OCI-LY7 (cell line): ENCODE results near the gene SYNGAP1. TPM values are rescaled to one million over a fixed set of nuclear protein-coding genes. Genes with fewer than 3 reads are reported as not detected.

ENCODE experiments used
- BruUV-seq: library from RNA; stranded (reverse); fragments of 400-500 nt; replicated peaks from 2 replicates; lab custom pipeline; 2021; lab: Mats Ljungman, UMichigan
- CTCF ChIA-PET: fragments of 300-600 bp; sonication (Branson Sonifier 250); formaldehyde crosslinking; loops from one replicate; lab custom pipeline; 2022; ENCODE audit warnings: antibody characterized with exemption; ENCODE audit not compliant: unreplicated experiment; lab: Charles Lee
- POLR2A ChIA-PET: fragments of 300-600 bp; sonication (Branson Sonifier 250); formaldehyde crosslinking; loops from one replicate; lab custom pipeline; 2022; ENCODE audit warnings: antibody characterized with exemption; lab: Charles Lee
- DNase-seq: peaks from one replicate; pipeline ENCODE4 v3.0.0-alpha.2; 2015; ENCODE audit warnings: low spot score
- H2AFZ ChIP-seq: fragments of 200-600 bp; sonication (generic), shearing (Covaris generic); 2 replicates; pipeline ENCODE4 v1.6.1; 2014; ENCODE audit warnings: mild to moderate bottlenecking, antibody characterized with exemption, low read length, moderate library complexity
- H3K27ac ChIP-seq: fragments of 200-600 bp; sonication (generic); 2 replicates; pipeline ENCODE4 v1.5.1; 2014; ENCODE audit warnings: mixed run types, low read depth, mild to moderate bottlenecking, moderate library complexity, low read length, inconsistent platforms; ENCODE audit not compliant: poor library complexity, severe bottlenecking
- H3K36me3 ChIP-seq: fragments of 200-600 bp; sonication (generic); 2 replicates; pipeline ENCODE4 v1.6.1; 2014; ENCODE audit warnings: mild to moderate bottlenecking, antibody characterized with exemption, low read length, moderate library complexity, mixed read lengths; ENCODE audit not compliant: insufficient read depth
- H3K4me1 ChIP-seq: fragments of 200-600 bp; sonication (generic); 2 replicates; pipeline ENCODE4 v1.5.1; 2014; ENCODE audit warnings: mild to moderate bottlenecking, low read length; ENCODE audit not compliant: insufficient read depth, poor library complexity, severe bottlenecking
- H3K4me2 ChIP-seq: fragments of 200-600 bp; sonication (generic); 2 replicates; pipeline ENCODE4 v1.6.1; 2014; ENCODE audit warnings: mild to moderate bottlenecking, low read length
- H3K4me3 ChIP-seq: fragments of 200-600 bp; sonication (generic); 2 replicates; pipeline ENCODE4 v1.5.1; 2014; ENCODE audit warnings: mild to moderate bottlenecking, low read depth, low read length; ENCODE audit not compliant: poor library complexity, severe bottlenecking
- H3K79me2 ChIP-seq: fragments of 200-600 bp; sonication (generic); 2 replicates; pipeline ENCODE4 v1.6.1; 2016; ENCODE audit warnings: low read depth, mild to moderate bottlenecking, low read length, moderate library complexity, mixed read lengths; ENCODE audit not compliant: insufficient read depth
- H3K9me2 ChIP-seq: fragments of 200-600 bp; sonication (generic); 2 replicates; pipeline ENCODE4 v1.6.1; 2016; ENCODE audit warnings: mild to moderate bottlenecking, low read length, mixed read lengths; ENCODE audit not compliant: insufficient read depth
- H3K9me3 ChIP-seq: fragments of 200-600 bp; sonication (generic); 2 replicates; pipeline ENCODE4 v1.6.1; 2014; ENCODE audit warnings: mild to moderate bottlenecking, mixed run types, low read length, mixed read lengths
- H4K20me1 ChIP-seq: fragments of 200-600 bp; sonication (generic); 2 replicates; pipeline ENCODE4 v1.6.1; 2014; ENCODE audit warnings: mild to moderate bottlenecking, antibody characterized with exemption, low read length, moderate library complexity, mixed read lengths; ENCODE audit not compliant: insufficient read depth
- EZH2phosphoT487 ChIP-seq: fragments of 200-600 bp; sonication (generic); IDR thresholded peaks from 2 replicates; pipeline ENCODE4 v1.6.1; 2018; ENCODE audit warnings: low read depth, borderline replicate concordance, mild to moderate bottlenecking, mixed run types, antibody characterized with exemption, low read length, moderate library complexity, mixed read lengths
- intact Hi-C: fragments of 100-400 bp; cut with micrococcal nuclease; formaldehyde crosslinking; loops from one replicate; pipeline ENCODE4 v1.10.0; 2022; ENCODE audit not compliant: unreplicated experiment
- total RNA-seq, 2 experiments: library from RNA; depleted of rRNA in 1 of 2; stranded (reverse); fragments of >200 nt in 1 of 2; shearing (Covaris generic) in 1 of 2; gene quantifications; 2 replicates each; pipeline ENCODE4 v1.2.3, GENCODE V29; 2014 to 2022
- TF ChIP-seq, protein P1 (sequence below): fragments of 200-600 bp; sonication (generic); conservative IDR thresholded peaks from 2 replicates; pipeline ENCODE4 v1.5.1; 2014; ENCODE audit warnings: mild to moderate bottlenecking, antibody characterized with exemption, low read length, moderate library complexity, mixed read lengths

The SYNGAP1 gene
- total RNA-seq, 2 experiments from 2014 or later = 5.6 to 30.7 TPM

DNA sequence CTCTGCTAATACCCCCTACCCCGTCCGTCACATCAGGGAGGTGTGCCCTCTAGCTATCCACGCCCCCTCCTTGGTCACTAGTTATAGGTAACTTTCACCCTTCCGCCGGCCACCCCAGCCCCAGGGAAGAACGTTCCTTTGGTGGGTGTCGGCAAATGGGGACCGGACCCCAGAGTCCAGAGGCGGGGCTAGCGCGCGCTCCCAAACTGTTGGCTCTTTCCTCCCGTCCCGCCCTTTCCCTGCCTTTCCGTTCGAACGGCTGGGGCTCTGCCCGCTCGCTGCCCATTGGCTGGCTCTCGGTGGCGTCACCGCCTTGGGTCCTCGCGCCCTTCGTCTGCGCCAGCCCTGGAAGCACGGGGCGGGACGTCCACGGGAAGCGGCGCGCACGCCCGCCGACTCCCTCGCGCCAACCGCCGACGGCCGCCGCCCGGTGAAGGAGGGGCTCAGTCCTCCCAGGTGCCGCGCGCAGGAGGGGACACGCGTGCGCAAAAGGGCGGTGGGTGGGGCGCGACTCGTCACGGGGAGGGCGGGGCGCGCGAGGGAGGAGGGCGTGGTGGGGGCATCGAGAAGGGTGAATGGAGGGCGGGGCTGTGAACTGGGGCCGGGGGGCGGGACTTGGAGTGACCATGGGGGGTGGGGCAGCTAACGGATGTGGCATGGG, 9.7 kb upstream of the SYNGAP1 start:
- intact Hi-C loops = loop anchor here (1.0 to 10.0 kb wide), 3 partner anchors 19 to 205 kb away; partner anchors contain the start of genes HSD17B8, KIFC1, RING1 and RXRB
- ChIA-PET POLR2A (no interaction called here), CTCF (interaction anchor here (0.6 kb wide), 1 partner anchor 21 kb away, joined by 14 read pairs; no protein-coding TSS in a partner anchor)
- H4K20me1 ChIP-seq = no peaks in the 10 kb centered on the region
- H3K4me3 ChIP-seq = peak overlapping the region; percentile 81
- no peaks in the 10 kb centered on the region for H3K9me3 ChIP-seq
- H2AFZ ChIP-seq = no peak overlapping the region
- H3K4me2 ChIP-seq = peak overlapping the region; percentile 97
- H3K4me1 ChIP-seq = peaks cover 40% of the 10 kb centered on the region
- no peaks in the 10 kb centered on the region for H3K9me2 ChIP-seq
- peaks cover 72% of the 10 kb centered on the region for H3K36me3 ChIP-seq
- BruUV-seq = no TSS peak
- H3K27ac ChIP-seq = peak overlapping the region; percentile 85
- peaks cover 5% of the 10 kb centered on the region; the same call in 1 of the 2 replicates for H3K79me2 ChIP-seq
- TF ChIP-seq EZH2phosphoT487 = no peak
- TF ChIP-seq, protein P1, sequence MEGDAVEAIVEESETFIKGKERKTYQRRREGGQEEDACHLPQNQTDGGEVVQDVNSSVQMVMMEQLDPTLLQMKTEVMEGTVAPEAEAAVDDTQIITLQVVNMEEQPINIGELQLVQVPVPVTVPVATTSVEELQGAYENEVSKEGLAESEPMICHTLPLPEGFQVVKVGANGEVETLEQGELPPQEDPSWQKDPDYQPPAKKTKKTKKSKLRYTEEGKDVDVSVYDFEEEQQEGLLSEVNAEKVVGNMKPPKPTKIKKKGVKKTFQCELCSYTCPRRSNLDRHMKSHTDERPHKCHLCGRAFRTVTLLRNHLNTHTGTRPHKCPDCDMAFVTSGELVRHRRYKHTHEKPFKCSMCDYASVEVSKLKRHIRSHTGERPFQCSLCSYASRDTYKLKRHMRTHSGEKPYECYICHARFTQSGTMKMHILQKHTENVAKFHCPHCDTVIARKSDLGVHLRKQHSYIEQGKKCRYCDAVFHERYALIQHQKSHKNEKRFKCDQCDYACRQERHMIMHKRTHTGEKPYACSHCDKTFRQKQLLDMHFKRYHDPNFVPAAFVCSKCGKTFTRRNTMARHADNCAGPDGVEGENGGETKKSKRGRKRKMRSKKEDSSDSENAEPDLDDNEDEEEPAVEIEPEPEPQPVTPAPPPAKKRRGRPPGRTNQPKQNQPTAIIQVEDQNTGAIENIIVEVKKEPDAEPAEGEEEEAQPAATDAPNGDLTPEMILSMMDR = no peak
- DNase-seq = peak; percentile 97

DNA sequence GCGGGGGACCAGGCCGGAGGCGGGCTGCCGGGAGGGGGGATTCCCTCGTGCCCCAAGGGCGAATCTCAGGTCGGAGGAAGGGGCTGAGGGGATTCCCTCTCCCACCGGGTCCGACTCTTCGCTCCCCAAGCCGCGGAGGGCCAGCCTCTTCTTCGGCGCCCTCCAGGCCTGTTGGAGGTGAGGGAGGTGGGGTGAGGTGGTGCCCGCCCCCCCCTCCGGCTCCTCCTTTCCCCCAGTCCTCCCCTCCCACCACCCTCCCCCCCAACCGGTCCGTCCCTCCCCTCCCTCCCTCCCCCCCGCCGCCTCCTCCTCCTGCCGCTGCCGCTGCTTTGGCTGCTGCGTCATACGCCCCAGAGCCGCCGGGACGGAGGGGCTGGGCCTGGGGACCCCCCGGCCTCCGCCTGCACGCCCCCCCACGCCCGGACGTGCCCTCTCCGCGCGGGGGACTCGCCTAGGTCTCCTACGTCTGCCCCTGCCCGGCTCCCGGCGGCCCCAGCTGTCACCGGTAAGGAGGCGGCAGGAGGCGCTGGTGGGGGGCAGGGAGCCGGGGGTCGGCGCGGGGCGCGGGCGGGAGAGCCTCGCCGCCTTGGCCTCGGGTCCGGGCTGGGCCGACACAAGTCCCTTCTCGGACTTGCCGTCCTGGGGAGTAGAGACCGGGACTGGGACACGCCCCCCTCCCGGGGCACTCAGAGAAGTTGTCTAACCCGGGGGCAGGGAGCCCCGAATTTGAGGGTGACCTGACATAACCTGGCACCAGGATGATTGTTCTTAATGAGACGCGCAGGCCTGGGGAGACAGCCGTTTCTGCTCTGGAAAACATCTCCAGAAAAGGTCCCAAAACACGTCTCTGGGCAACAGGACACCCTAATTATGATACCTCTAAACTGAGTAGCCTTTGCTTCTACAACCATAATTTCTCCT, 8.9 kb upstream of the SYNGAP1 start, which contains the start of gene PHF1:
Gene PHF1 (plus strand): TSS at position 304 of the 921 bp plus-strand sequence. CDS start 1,250 bp downstream, outside the sequence.
- Histone ChIP-seq H3K27ac (peak within 1 kb of the TSS; percentile 85), H3K36me3 (peaks cover 72% of the 10 kb centered on the region), H3K4me3 (peak within 1 kb of the TSS; percentile 81), H3K4me2 (peak within 1 kb of the TSS; percentile 97), H4K20me1 (no peaks in the 10 kb centered on the region), H2AFZ (0 out of 2 replicates have a peak within 1 kb of the TSS, but pooled peaks have one; percentile 20), H3K4me1 (peaks cover 48% of the 10 kb centered on the region), H3K9me2 (no peaks in the 10 kb centered on the region), H3K79me2 (peaks cover 8% of the 10 kb centered on the region; the same call in 1 of the 2 replicates), H3K9me3 (no peaks in the 10 kb centered on the region)
- TF ChIP-seq EZH2phosphoT487 = no peak
- TF ChIP-seq, protein P1 = peak; percentile 46; the same call in 1 of the 2 replicates
- ChIA-PET POLR2A (no interaction called here), CTCF (interaction anchor here (0.6 to 0.7 kb wide), 2 partner anchors 20 kb away, joined by 10 to 14 read pairs; no protein-coding TSS in a partner anchor)
- no TSS peak for BruUV-seq
- no peak for DNase-seq
- intact Hi-C loops = loop anchor here (1.0 to 10.0 kb wide), 3 partner anchors 20 to 206 kb away; partner anchors contain the start of genes HSD17B8, KIFC1, RING1 and RXRB
